AG09309 (cell line): Measurements from ENCODE around the gene KPNA3.

Source experiments
- DNase-seq: peaks from one replicate; pipeline ENCODE4 v3.0.0-alpha.2; 2010; ENCODE audit warnings: low read depth
- H3K4me3 ChIP-seq: 2 replicates; pipeline ENCODE4 v1.5.1; 2011; ENCODE audit warnings: mild to moderate bottlenecking, low read depth, low read length, moderate library complexity; ENCODE audit not compliant: control insufficient read depth
- TF ChIP-seq, protein P1 (sequence below): IDR thresholded peaks from 2 replicates; pipeline ENCODE4 v1.5.1; 2011; ENCODE audit warnings: mild to moderate bottlenecking, low read depth, low read length, inconsistent platforms; ENCODE audit not compliant: insufficient read depth, control insufficient read depth; ENCODE audit errors: missing control alignments

The KPNA3 gene

GRCh38 chr13:49792550-49793324, at the start of gene KPNA3:
TSS of gene KPNA3 (minus strand) at chr13:49792682. CDS start at chr13:49792506, 176 bp downstream.
- H3K4me3 ChIP-seq, result peak within 1 kb of the TSS; percentile 74
- TF ChIP-seq, protein P1, sequence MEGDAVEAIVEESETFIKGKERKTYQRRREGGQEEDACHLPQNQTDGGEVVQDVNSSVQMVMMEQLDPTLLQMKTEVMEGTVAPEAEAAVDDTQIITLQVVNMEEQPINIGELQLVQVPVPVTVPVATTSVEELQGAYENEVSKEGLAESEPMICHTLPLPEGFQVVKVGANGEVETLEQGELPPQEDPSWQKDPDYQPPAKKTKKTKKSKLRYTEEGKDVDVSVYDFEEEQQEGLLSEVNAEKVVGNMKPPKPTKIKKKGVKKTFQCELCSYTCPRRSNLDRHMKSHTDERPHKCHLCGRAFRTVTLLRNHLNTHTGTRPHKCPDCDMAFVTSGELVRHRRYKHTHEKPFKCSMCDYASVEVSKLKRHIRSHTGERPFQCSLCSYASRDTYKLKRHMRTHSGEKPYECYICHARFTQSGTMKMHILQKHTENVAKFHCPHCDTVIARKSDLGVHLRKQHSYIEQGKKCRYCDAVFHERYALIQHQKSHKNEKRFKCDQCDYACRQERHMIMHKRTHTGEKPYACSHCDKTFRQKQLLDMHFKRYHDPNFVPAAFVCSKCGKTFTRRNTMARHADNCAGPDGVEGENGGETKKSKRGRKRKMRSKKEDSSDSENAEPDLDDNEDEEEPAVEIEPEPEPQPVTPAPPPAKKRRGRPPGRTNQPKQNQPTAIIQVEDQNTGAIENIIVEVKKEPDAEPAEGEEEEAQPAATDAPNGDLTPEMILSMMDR, result no peak
- DNase-seq, result peak; percentile 84

DNA sequence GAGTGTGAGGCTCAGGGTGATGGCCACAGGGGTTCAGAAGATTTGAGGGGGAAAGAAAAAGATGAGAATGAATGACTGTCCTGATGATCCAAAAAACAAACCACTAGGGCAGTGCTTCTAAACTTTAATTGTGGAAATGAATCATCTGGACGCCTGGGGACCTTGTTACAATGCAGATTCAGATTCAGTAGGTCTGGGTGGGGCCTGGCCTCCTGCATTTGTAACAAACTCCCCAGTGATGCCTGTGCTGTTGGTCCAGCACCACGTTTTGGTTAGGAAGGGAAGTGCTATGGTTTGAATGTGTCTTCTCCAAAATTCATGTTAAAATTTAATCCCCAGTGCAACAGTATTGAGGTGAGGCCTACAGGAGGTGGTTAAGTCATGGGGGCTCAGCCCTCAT, 49.5 kb upstream of the KPNA3 start:
- DNase-seq, result no peak
- TF ChIP-seq, protein P1, result no peak
- no peak overlapping the region for H3K4me3 ChIP-seq

DNA sequence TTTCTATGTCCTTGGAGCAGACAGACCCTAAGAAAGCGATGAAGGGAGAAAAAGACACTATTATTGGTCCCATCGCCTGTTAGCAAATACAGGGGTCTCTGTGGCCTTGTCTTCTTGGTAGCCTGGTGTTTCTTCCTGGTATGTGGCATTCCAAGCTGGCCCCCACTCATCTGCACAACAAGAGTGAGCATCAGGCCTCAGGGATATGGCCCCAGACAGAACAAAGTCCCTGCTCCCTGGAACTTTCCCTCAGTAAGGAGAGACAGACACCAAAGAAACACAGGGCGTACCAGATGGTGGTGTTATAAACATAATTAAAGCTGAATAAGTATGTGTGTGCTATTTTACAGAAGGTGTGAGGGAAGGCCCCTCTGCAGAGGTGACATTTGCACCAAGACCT, 48.2 kb upstream of the KPNA3 start:
- TF ChIP-seq, protein P1, result no peak
- DNase-seq, result no peak

GRCh38 chr13:49840266-49840665, 47.8 kb upstream of the KPNA3 start:
- no peak for DNase-seq
- no peak overlapping the region for H3K4me3 ChIP-seq
- TF ChIP-seq, protein P1, result no peak

More for the DNA sequence above, 48.2 kb upstream of the KPNA3 start:
- H3K4me3 ChIP-seq, result no peak overlapping the region

- no peak for DNase-seq
- no peak overlapping the region for H3K4me3 ChIP-seq
- TF ChIP-seq, protein P1, result no peak
Measured at GRCh38 chr13:49838989-49839388, 46.5 kb upstream of the KPNA3 start.

- TF ChIP-seq, protein P1, result no peak
- DNase-seq, result no peak
- no peak overlapping the region for H3K4me3 ChIP-seq
Measured at GRCh38 chr13:49836516-49836915, 44.0 kb upstream of the KPNA3 start.
